A549 treated with AZD9567 at 1 μM for 4 hours (cell line): Measurements from ENCODE around the gene ACTR8. TPM values are rescaled to one million over a fixed set of nuclear protein-coding genes. Genes with fewer than 3 reads are reported as not detected.

ENCODE experiments used
- total RNA-seq: library from RNA; stranded (reverse); fragments of 200-300 nt; extraction: Qiagen RNA extraction; gene quantifications from 5 replicates; pipeline ENCODE4 v1.2.3, GENCODE V29; 2022; ENCODE audit not compliant: insufficient read depth

Gene ACTR8
- 14.3 to 16.8 TPM (median 16.2 TPM) in 5 replicates for total RNA-seq

GRCh38 chr3:53881691-53882593 is at the start of gene ACTR8:
TSS of gene ACTR8 (minus strand) at chr3:53882152. CDS start at chr3:53882101, 51 bp downstream.

GRCh38 chr3:53891497-53892285 is 9.7 kb upstream of the ACTR8 start, which contains the start of gene SELENOK:
TSS of gene SELENOK (minus strand) at chr3:53891859.

GRCh38 chr3:53846134-53846850 is 35.7 kb downstream of the ACTR8 start, which contains the start of the genes CHDH and IL17RB:
TSS of gene CHDH (minus strand) at chr3:53846419. CDS start at chr3:53824008, 22,411 bp downstream.
TSS of gene IL17RB (plus strand) at chr3:53846568. CDS start at chr3:53846589, 21 bp downstream.

Other genes starting within 250 kb of the ACTR8 start
- gene CHDH, start 35.7 kb downstream of the ACTR8 start, total RNA-seq: 1.9 to 3.0 TPM (median 2.1 TPM) in 5 replicates
- gene IL17RB, start 35.6 kb downstream of the ACTR8 start, total RNA-seq: 0.78 to 1.1 TPM (median 0.91 TPM) in 4 of 5 replicates, not detected in the other
- gene SELENOK, start 9.7 kb upstream of the ACTR8 start, total RNA-seq: 7.5 to 22.4 TPM (median 21.1 TPM) in 5 replicates
- gene CACNA2D3, start 240.4 kb upstream of the ACTR8 start, total RNA-seq: 0.03 to 0.29 TPM (median 0.07 TPM) in 4 of 5 replicates, not detected in the other